Gastroesophageal sphincter (tissue), 4 donors: Measurements from ENCODE around the gene ZNF664. TPM values are rescaled to one million over a fixed set of nuclear protein-coding genes. Genes with fewer than 3 reads are reported as not detected.

Experiments used
- ATAC-seq: fragments of 150-250 bp; one replicate; pipeline ENCODE4 v1.9.1; 2016; ENCODE audit warnings: mild to moderate bottlenecking, moderate library complexity
- H3K27ac ChIP-seq, 4 donors: fragments of 200-600 bp; sonication (generic) in 3 of 4; 1 replicate in 3 of 4; 2 replicates in 1 of 4; pipeline ENCODE4 v1.5.1; 2016 to 2019
- H3K27me3 ChIP-seq: fragments of 200-600 bp; sonication (generic); one replicate; pipeline ENCODE4 v1.5.1; 2019
- H3K36me3 ChIP-seq, 2 donors: fragments of 200-600 bp; sonication (generic); one replicate each; pipeline ENCODE4 v1.5.1; 2019; ENCODE audit warnings: control low read depth in 1 of 2
- H3K4me1 ChIP-seq, 3 donors: fragments of 200-600 bp; sonication (generic); 1 replicate in 2 of 3; 2 replicates in 1 of 3; pipeline ENCODE4 v1.5.1; 2016 to 2019; ENCODE audit warnings: control low read depth in 2 of 3
- H3K4me3 ChIP-seq, 2 donors: fragments of 200-600 bp; sonication (generic); one replicate each; pipeline ENCODE4 v1.5.1; 2019; ENCODE audit warnings: mild to moderate bottlenecking in 1 of 2, moderate library complexity in 1 of 2
- H3K9me3 ChIP-seq, 3 donors: fragments of 200-600 bp; sonication (generic); one replicate each; pipeline ENCODE4 v1.5.1; 2017 to 2019; ENCODE audit warnings: control low read depth in 2 of 3
- CTCF ChIP-seq, 4 experiments: fragments of 200-600 bp in 2 of 4; fragments of 450-650 bp in 2 of 4; sonication (generic) in 1 of 4; IDR thresholded peaks; one replicate each; pipeline ENCODE4 v1.5.1; 2017 to 2019; ENCODE audit warnings: antibody characterized with exemption in 4 of 4, mild to moderate bottlenecking in 2 of 4, moderate library complexity in 2 of 4
- EP300 ChIP-seq: sonication (generic); formaldehyde crosslinking; IDR thresholded peaks from one replicate; pipeline ENCODE4 v1.6.1; 2017; ENCODE audit warnings: antibody characterized with exemption, mild to moderate bottlenecking
- POLR2A ChIP-seq, 2 donors: fragments of 450-650 bp; IDR thresholded peaks; one replicate each; pipeline ENCODE4 v1.6.1; 2017; ENCODE audit warnings: antibody characterized with exemption in 2 of 2, mild to moderate bottlenecking in 2 of 2, moderate library complexity in 1 of 2
- POLR2AphosphoS5 ChIP-seq: sonication (generic); formaldehyde crosslinking; IDR thresholded peaks from one replicate; pipeline ENCODE4 v1.6.1; 2017; ENCODE audit warnings: antibody characterized with exemption
- WGBS, 2 donors: methylation state at CpG; one replicate each; pipeline ENCODE4 v1.1.5; 2018; ENCODE audit warnings: low coverage in 1 of 2; 5-methylcytosine and 5-hydroxymethylcytosine counted together
- total RNA-seq, 4 donors: library from RNA; depleted of rRNA; stranded (reverse); fragments of >200 nt; gene quantifications; one replicate each; pipeline ENCODE4 v1.1.0, GENCODE V29; 2016

Gene ZNF664
- total RNA-seq, 4 donors from 2014 or later, result 58.7 to 95.5 (median 78.2) TPM

GRCh38 chr12:124017064-124017463, 44.0 kb downstream of the ZNF664 start:
- no peak overlapping the region for H3K4me3 ChIP-seq
- H3K27me3 ChIP-seq, result no peaks in the 10 kb centered on the region
- ATAC-seq, result no peak
- WGBS, 2 donors, result 90 to 96% methylated on average over 2 of the region's 2 CpGs
- no peaks in the 10 kb centered on the region for H3K9me3 ChIP-seq
- H3K27ac ChIP-seq, result no peak overlapping the region
- peaks cover 3 to 23% of the 10 kb centered on the region in 2 donors for H3K36me3 ChIP-seq
- no peak for TF ChIP-seq POLR2AphosphoS5
- TF ChIP-seq CTCF (IDR thresholded peaks at IDR 0.05), result no peak
- no peak for TF ChIP-seq EP300
- TF ChIP-seq POLR2A (IDR thresholded peaks at IDR 0.05), result no peak
- peaks cover 0 to 14% (median 0%) of the 10 kb centered on the region in 3 donors for H3K4me1 ChIP-seq

GRCh38 chr12:124018539-124018938, 45.5 kb downstream of the ZNF664 start:
- Histone ChIP-seq H3K27ac (peak overlapping the region in 1 of 4 donors; percentile 21), H3K9me3 (no peaks in the 10 kb centered on the region), H3K36me3 (peaks cover 0 to 9% of the 10 kb centered on the region in 2 donors), H3K27me3 (no peaks in the 10 kb centered on the region), H3K4me1 (peaks cover 0 to 14% (median 0%) of the 10 kb centered on the region in 3 donors), H3K4me3 (no peak overlapping the region)
- TF ChIP-seq POLR2A (IDR thresholded peaks at IDR 0.05) (no peak), CTCF (IDR thresholded peaks at IDR 0.05) (no peak), POLR2AphosphoS5 (no peak), EP300 (no peak)
- ATAC-seq, result peak; percentile 14
- 60% methylated on average over 1 of the region's 2 CpGs; no CpG with 5 or more reads in 1 of the 2 donors for WGBS, 2 donors

- ATAC-seq, result peak; percentile 51
- Histone ChIP-seq H3K27me3 (no peaks in the 10 kb centered on the region), H3K4me1 (peaks cover 0 to 14% (median 0%) of the 10 kb centered on the region in 3 donors), H3K36me3 (peaks cover 0 to 3% of the 10 kb centered on the region in 2 donors), H3K4me3 (no peak overlapping the region), H3K27ac (peak overlapping the region in 1 of 4 donors; percentile 21), H3K9me3 (no peaks in the 10 kb centered on the region)
- TF ChIP-seq POLR2AphosphoS5, result no peak
- TF ChIP-seq POLR2A (IDR thresholded peaks at IDR 0.05), result no peak
- TF ChIP-seq EP300, result no peak
- no peak for TF ChIP-seq CTCF (IDR thresholded peaks at IDR 0.05)
Observed at GRCh38 chr12:124019115-124019514, 46.1 kb downstream of the ZNF664 start.

GRCh38 chr12:124020514-124020949, 47.5 kb downstream of the ZNF664 start:
- H3K36me3 ChIP-seq, result no peaks in the 10 kb centered on the region
- no peaks in the 10 kb centered on the region for H3K27me3 ChIP-seq
- no peak overlapping the region for H3K4me3 ChIP-seq
- H3K27ac ChIP-seq, result peak overlapping the region in 2 of 4 donors; percentile 36 to 42
- 49 to 50% methylated on average over 2 of the region's 2 CpGs for WGBS, 2 donors
- peak; percentile 57 for ATAC-seq
- H3K9me3 ChIP-seq, result no peaks in the 10 kb centered on the region
- H3K4me1 ChIP-seq, result peaks cover 0 to 14% (median 0%) of the 10 kb centered on the region in 3 donors
- no peak for TF ChIP-seq EP300
- TF ChIP-seq POLR2A (IDR thresholded peaks at IDR 0.05), result no peak
- TF ChIP-seq POLR2AphosphoS5, result peak; percentile 24
- TF ChIP-seq CTCF (IDR thresholded peaks at IDR 0.05), result no peak

GRCh38 chr12:124021007-124021406, 48.0 kb downstream of the ZNF664 start:
- WGBS, 2 donors, result 70% methylated on average over 3 of the region's 3 CpGs; no CpG with 5 or more reads in 1 of the 2 donors
- no peaks in the 10 kb centered on the region for H3K27me3 ChIP-seq
- H3K4me3 ChIP-seq, result no peak overlapping the region
- peaks cover 0 to 14% (median 0%) of the 10 kb centered on the region in 3 donors for H3K4me1 ChIP-seq
- H3K36me3 ChIP-seq, result no peaks in the 10 kb centered on the region
- H3K27ac ChIP-seq, result peak overlapping the region in 2 of 4 donors; percentile 42 to 47
- peak; percentile 9 for ATAC-seq
- TF ChIP-seq EP300 (no peak), CTCF (IDR thresholded peaks at IDR 0.05) (no peak), POLR2A (IDR thresholded peaks at IDR 0.05) (no peak), POLR2AphosphoS5 (no peak)
- H3K9me3 ChIP-seq, result no peaks in the 10 kb centered on the region
